Gastroesophageal sphincter (tissue), 3 donors: Measurements from ENCODE around the gene SOX11.

Experiments used
- EP300 ChIP-seq: sonication (generic); formaldehyde crosslinking; IDR thresholded peaks from one replicate; pipeline ENCODE4 v1.6.1; 2017; ENCODE audit warnings: antibody characterized with exemption, mild to moderate bottlenecking
- POLR2A ChIP-seq, 2 donors: fragments of 450-650 bp; IDR thresholded peaks; one replicate each; pipeline ENCODE4 v1.6.1; 2017; ENCODE audit warnings: antibody characterized with exemption in 2 of 2, mild to moderate bottlenecking in 2 of 2, moderate library complexity in 1 of 2
- TF ChIP-seq, protein P1 (sequence below), 4 experiments: fragments of 200-600 bp in 2 of 4; fragments of 450-650 bp in 2 of 4; sonication (generic) in 1 of 4; IDR thresholded peaks; one replicate each; pipeline ENCODE4 v1.5.1; 2017 to 2019; ENCODE audit warnings: antibody characterized with exemption in 4 of 4, mild to moderate bottlenecking in 2 of 4, moderate library complexity in 2 of 4

GRCh38 chr2:5748946-5749345, 56.8 kb downstream of the SOX11 start:
- TF ChIP-seq POLR2A (IDR thresholded peaks at IDR 0.05): no peak
- TF ChIP-seq, protein P1, sequence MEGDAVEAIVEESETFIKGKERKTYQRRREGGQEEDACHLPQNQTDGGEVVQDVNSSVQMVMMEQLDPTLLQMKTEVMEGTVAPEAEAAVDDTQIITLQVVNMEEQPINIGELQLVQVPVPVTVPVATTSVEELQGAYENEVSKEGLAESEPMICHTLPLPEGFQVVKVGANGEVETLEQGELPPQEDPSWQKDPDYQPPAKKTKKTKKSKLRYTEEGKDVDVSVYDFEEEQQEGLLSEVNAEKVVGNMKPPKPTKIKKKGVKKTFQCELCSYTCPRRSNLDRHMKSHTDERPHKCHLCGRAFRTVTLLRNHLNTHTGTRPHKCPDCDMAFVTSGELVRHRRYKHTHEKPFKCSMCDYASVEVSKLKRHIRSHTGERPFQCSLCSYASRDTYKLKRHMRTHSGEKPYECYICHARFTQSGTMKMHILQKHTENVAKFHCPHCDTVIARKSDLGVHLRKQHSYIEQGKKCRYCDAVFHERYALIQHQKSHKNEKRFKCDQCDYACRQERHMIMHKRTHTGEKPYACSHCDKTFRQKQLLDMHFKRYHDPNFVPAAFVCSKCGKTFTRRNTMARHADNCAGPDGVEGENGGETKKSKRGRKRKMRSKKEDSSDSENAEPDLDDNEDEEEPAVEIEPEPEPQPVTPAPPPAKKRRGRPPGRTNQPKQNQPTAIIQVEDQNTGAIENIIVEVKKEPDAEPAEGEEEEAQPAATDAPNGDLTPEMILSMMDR (IDR thresholded peaks at IDR 0.05): no peak
- TF ChIP-seq EP300: no peak
